ENCODE results near the gene PAK1IP1. TPM values are rescaled to one million over a fixed set of nuclear protein-coding genes. Genes with fewer than 3 reads are reported as not detected.

Gene PAK1IP1
- total and polyA plus RNA-seq, 10 of the 15 experiments (the other 5 are each of a cell fraction or from before 2014, with no cell fraction given), result 26.0 to 98.5 (median 47.8) TPM

DNA sequence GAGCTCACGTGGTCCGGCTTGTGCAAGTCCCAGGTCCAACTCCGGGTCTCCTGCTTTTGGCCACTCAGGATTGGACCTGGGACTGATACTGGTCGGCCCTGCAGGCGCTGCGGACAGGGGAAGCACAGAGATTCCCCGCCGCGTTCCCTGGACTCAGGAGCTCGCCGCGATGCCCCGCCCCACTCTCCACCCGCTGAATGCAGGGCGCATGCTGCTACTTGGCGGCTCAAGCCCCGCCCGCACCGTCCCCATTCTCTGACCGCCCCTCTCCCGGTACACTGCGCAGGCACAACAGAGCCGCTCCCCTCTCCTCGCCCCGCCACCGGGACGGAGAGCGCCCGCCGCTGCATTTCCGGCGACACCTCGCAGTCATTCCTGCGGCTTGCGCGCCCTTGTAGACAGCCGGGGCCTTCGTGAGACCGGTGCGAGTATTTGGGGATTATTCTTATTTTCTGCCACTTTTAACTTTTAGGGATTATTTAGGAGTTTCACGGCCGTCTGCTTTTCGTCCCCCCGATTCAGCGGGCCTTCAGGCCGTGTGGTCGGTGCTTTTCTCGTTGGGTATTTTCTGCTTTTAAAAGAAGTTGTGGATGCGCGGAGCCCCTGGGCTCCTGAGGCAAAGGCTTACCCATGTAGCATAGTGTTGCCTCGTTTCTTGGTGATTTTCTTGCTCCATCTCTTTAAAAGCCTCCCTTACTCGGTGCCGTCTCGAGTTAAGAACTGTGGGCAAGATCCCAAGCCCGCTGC, 28.2 kb downstream of the PAK1IP1 start, which contains the start of gene TMEM14C (continued):
- no peak for TF ChIP-seq POLR2AphosphoS2 (IDR thresholded peaks at IDR 0.05; ENCODE audit: low read depth, low read length)
- peak; percentile 35; the same call in 1 of the 2 replicates for TF ChIP-seq NFYB (IDR thresholded peaks at IDR 0.05; ENCODE audit: insufficient read depth, low read depth, low read length)

DNA sequence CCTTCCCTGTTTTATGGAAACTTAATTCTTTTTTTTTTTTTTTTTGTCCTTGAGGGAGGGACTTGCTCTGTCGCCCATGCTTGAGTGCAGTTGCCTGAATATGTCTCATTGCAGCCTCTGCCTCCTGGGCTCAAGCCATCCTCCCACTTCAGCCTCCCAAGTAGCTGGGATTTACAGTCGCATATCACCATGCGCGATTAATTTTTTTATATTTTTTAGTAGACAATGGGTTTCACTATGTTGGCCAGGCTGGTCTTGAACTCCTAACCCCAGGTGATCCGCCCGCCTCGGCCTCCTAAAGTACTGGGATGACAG, 28.8 kb downstream of the PAK1IP1 start:
- no peaks in the 10 kb centered on the region for H3K27me3 ChIP-seq (replicated peaks in 1 of 2; ENCODE audit: control insufficient read depth in 2 of 2, insufficient read depth in 2 of 2, low read length in 1 of 2)
- 55% methylated on average over 7 of the region's 7 CpGs for WGBS (ENCODE audit: insufficient coverage, insufficient replicate concordance, low lambda C conversion rate, missing lambda C conversion rate)
- CTCF ChIA-PET, result interaction anchor here (0.8 to 2.1 kb wide), 3 partner anchors 24 to 212 kb away, joined by 3 to 11 read pairs (median 5); partner anchors contain the start of gene TMEM14B
- TF ChIP-seq BRCA1 (IDR thresholded peaks at IDR 0.05; ENCODE audit: low read depth, low read length) (no peak), ASH2L (IDR thresholded peaks at IDR 0.05; ENCODE audit: borderline replicate concordance, low read depth) (no peak), MXI1 (IDR thresholded peaks at IDR 0.05; ENCODE audit: low read depth, low read length) (no peak), DPF2 (IDR thresholded peaks at IDR 0.05) (no peak), PML (IDR thresholded peaks at IDR 0.05; ENCODE audit: low read length) (no peak), BACH1 (IDR thresholded peaks at IDR 0.05; ENCODE audit: borderline replicate concordance) (no peak), MYB (IDR thresholded peaks at IDR 0.05; ENCODE audit: borderline replicate concordance, low read depth, low read length) (no peak), ZSCAN29 (IDR thresholded peaks at IDR 0.05) (no peak), POLR2AphosphoS5 (IDR thresholded peaks at IDR 0.05; ENCODE audit: low read length) (no peak), EGR1 (IDR thresholded peaks at IDR 0.05; ENCODE audit: borderline replicate concordance in 1 of 2, low read depth in 2 of 2, low read length in 2 of 2) (no peak)
- TF ChIP-seq, protein P1, sequence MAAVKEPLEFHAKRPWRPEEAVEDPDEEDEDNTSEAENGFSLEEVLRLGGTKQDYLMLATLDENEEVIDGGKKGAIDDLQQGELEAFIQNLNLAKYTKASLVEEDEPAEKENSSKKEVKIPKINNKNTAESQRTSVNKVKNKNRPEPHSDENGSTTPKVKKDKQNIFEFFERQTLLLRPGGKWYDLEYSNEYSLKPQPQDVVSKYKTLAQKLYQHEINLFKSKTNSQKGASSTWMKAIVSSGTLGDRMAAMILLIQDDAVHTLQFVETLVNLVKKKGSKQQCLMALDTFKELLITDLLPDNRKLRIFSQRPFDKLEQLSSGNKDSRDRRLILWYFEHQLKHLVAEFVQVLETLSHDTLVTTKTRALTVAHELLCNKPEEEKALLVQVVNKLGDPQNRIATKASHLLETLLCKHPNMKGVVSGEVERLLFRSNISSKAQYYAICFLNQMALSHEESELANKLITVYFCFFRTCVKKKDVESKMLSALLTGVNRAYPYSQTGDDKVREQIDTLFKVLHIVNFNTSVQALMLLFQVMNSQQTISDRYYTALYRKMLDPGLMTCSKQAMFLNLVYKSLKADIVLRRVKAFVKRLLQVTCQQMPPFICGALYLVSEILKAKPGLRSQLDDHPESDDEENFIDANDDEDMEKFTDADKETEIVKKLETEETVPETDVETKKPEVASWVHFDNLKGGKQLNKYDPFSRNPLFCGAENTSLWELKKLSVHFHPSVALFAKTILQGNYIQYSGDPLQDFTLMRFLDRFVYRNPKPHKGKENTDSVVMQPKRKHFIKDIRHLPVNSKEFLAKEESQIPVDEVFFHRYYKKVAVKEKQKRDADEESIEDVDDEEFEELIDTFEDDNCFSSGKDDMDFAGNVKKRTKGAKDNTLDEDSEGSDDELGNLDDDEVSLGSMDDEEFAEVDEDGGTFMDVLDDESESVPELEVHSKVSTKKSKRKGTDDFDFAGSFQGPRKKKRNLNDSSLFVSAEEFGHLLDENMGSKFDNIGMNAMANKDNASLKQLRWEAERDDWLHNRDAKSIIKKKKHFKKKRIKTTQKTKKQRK (IDR thresholded peaks at IDR 0.05; ENCODE audit: low read depth, low read length), result no peak
- TF ChIP-seq, protein P2, sequence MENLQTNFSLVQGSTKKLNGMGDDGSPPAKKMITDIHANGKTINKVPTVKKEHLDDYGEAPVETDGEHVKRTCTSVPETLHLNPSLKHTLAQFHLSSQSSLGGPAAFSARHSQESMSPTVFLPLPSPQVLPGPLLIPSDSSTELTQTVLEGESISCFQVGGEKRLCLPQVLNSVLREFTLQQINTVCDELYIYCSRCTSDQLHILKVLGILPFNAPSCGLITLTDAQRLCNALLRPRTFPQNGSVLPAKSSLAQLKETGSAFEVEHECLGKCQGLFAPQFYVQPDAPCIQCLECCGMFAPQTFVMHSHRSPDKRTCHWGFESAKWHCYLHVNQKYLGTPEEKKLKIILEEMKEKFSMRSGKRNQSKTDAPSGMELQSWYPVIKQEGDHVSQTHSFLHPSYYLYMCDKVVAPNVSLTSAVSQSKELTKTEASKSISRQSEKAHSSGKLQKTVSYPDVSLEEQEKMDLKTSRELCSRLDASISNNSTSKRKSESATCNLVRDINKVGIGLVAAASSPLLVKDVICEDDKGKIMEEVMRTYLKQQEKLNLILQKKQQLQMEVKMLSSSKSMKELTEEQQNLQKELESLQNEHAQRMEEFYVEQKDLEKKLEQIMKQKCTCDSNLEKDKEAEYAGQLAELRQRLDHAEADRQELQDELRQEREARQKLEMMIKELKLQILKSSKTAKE (IDR thresholded peaks at IDR 0.05; ENCODE audit: low read depth, poor library complexity, severe bottlenecking), result no peak

More for the DNA sequence above, 28.8 kb downstream of the PAK1IP1 start:
- no TSS peak for BruUV-seq (replicated peaks)
- RAD21 ChIA-PET (ENCODE audit: unreplicated experiment), result interaction anchor here (0.6 to 1.5 kb wide), 4 partner anchors 24 to 245 kb away, joined by 3 to 7 read pairs (median 4); partner anchors contain the start of genes C6orf52, PAK1IP1 and TMEM14B
- H3K4me2 ChIP-seq (ENCODE audit: control insufficient read depth, insufficient read depth), result peak overlapping the region; percentile 61
- H2AFZ ChIP-seq (ENCODE audit: control insufficient read depth, low read depth, low read length), result peak overlapping the region; percentile 68
- H3K36me3 ChIP-seq (ENCODE audit: control insufficient read depth in 2 of 2, insufficient read depth in 2 of 2, low read length in 1 of 2), result no peaks in the 10 kb centered on the region; a peak in 1 of 4 replicates
- POLR2A ChIA-PET, result interaction anchor here (0.6 to 6.0 kb wide), 4 partner anchors 24 to 1580 kb away, joined by 4 to 40 read pairs (median 5); partner anchors contain the start of genes C6orf52, PAK1IP1 and TMEM14B
- H3K4me3 ChIP-seq, result peak overlapping the region; percentile 97
- H3K9ac ChIP-seq (ENCODE audit: control insufficient read depth, insufficient read depth, low read length), result peak overlapping the region; percentile 90
- peaks cover 13% of the 10 kb centered on the region for H3K79me2 ChIP-seq (ENCODE audit: control insufficient read depth, insufficient read depth, low read length)
- peaks cover 4% of the 10 kb centered on the region for H3K4me1 ChIP-seq (ENCODE audit: control insufficient read depth, insufficient read depth, low read length)
- no peak for FAIRE-seq
- no peaks in the 10 kb centered on the region for H4K20me1 ChIP-seq (ENCODE audit: control insufficient read depth, insufficient read depth)
- SMC1A ChIA-PET (ENCODE audit: uncharacterized antibody, unreplicated experiment), result interaction anchor here (0.8 to 4.1 kb wide), 5 partner anchors 18 to 213 kb away, joined by 3 to 46 read pairs (median 5); partner anchors contain the start of genes C6orf52, PAK1IP1 and TMEM14B
- peak overlapping the region; percentile 63 for H3K27ac ChIP-seq (ENCODE audit: control insufficient read depth, insufficient read depth)
- peak; percentile 1; the same call in 1 of the 3 replicates for ATAC-seq
- intact Hi-C loops (cut with micrococcal nuclease; ENCODE audit: unreplicated experiment) (loop anchor here (1.0 to 10.0 kb wide), 2 partner anchors 24 to 189 kb away; partner anchors contain the start of gene TMEM14B), in situ Hi-C loops (cut with MboI) (no loop called here)
- no peak for DNase-seq (ENCODE audit: low read depth, low spot score)
- H3K9me3 ChIP-seq (replicated peaks; ENCODE audit: control insufficient read depth, insufficient read depth, low read length), result peaks cover 6% of the 10 kb centered on the region

Measured in GM12878 (cell line).